ENCODE data around the gene TCEA3. TPM values are rescaled to one million over a fixed set of nuclear protein-coding genes. Genes with fewer than 3 reads are reported as not detected.

Gene TCEA3
- total and polyA plus RNA-seq, 10 of the 15 experiments (the other 5 are each of a cell fraction or from before 2014, with no cell fraction given), result 0.06 to 0.23 (median 0.08) TPM; not detected in 7

DNA sequence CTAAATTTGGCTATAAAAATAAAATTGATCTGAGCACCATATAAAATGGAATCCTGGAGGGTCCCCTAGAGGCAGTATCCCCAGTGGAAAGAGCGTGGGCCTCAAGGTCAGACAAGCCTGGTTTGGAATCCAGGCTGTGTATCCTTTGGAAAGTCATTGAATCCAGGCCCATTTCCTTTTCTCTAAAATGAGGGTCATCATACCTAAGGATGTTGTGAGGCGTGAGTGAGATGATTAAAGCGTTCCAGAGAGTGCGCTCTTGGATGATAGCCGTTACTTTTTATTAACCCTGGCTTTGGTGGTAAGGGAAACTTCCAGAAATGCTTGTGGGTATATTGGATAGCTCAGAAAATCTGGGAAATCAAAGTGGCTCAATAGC lies 54.2 kb downstream of the TCEA3 start:
- CTCF ChIA-PET, result no interaction called here
- H3K4me2 ChIP-seq (ENCODE audit: control insufficient read depth, insufficient read depth), result peak overlapping the region; percentile 88; the same call in 1 of the 2 replicates
- no peak for FAIRE-seq

More for the DNA sequence above, 54.2 kb downstream of the TCEA3 start:
- intact Hi-C loops (cut with micrococcal nuclease; ENCODE audit: unreplicated experiment) (no loop called here), in situ Hi-C loops (cut with MboI) (no loop called here)
- DNase-seq (ENCODE audit: low read depth, low spot score) (no peak), ATAC-seq (no peak)
- TF ChIP-seq MTA3 (IDR thresholded peaks at IDR 0.05; ENCODE audit: borderline replicate concordance, low read length) (no peak), JUNB (IDR thresholded peaks at IDR 0.05) (no peak)
- TF ChIP-seq, protein P1, sequence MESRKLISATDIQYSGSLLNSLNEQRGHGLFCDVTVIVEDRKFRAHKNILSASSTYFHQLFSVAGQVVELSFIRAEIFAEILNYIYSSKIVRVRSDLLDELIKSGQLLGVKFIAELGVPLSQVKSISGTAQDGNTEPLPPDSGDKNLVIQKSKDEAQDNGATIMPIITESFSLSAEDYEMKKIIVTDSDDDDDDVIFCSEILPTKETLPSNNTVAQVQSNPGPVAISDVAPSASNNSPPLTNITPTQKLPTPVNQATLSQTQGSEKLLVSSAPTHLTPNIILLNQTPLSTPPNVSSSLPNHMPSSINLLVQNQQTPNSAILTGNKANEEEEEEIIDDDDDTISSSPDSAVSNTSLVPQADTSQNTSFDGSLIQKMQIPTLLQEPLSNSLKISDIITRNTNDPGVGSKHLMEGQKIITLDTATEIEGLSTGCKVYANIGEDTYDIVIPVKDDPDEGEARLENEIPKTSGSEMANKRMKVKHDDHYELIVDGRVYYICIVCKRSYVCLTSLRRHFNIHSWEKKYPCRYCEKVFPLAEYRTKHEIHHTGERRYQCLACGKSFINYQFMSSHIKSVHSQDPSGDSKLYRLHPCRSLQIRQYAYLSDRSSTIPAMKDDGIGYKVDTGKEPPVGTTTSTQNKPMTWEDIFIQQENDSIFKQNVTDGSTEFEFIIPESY (IDR thresholded peaks at IDR 0.05), result no peak
- Histone ChIP-seq H3K27me3 (replicated peaks in 1 of 2; ENCODE audit: control insufficient read depth in 2 of 2, insufficient read depth in 2 of 2, low read length in 1 of 2) (no peaks in the 10 kb centered on the region), H3K36me3 (ENCODE audit: control insufficient read depth in 2 of 2, insufficient read depth in 2 of 2, low read length in 1 of 2) (no peaks in the 10 kb centered on the region), H3K27ac (ENCODE audit: control insufficient read depth, insufficient read depth) (no peak overlapping the region), H3K4me1 (ENCODE audit: control insufficient read depth, insufficient read depth, low read length) (no peaks in the 10 kb centered on the region), H4K20me1 (ENCODE audit: control insufficient read depth, insufficient read depth) (no peaks in the 10 kb centered on the region), H3K4me3 (0 out of 2 replicates have a peak overlapping the region, but pooled peaks have one; percentile 87), H2AFZ (ENCODE audit: control insufficient read depth, low read depth, low read length) (no peak overlapping the region), H3K9ac (ENCODE audit: control insufficient read depth, insufficient read depth, low read length) (no peak overlapping the region), H3K9me3 (replicated peaks; ENCODE audit: control insufficient read depth, insufficient read depth, low read length) (peaks cover 3% of the 10 kb centered on the region; the same call in 1 of the 3 replicates), H3K79me2 (ENCODE audit: control insufficient read depth, insufficient read depth, low read length) (peaks cover 2% of the 10 kb centered on the region; the same call in 1 of the 2 replicates)
- no TSS peak for BruUV-seq (replicated peaks)
- WGBS (ENCODE audit: insufficient coverage, insufficient replicate concordance, low lambda C conversion rate, missing lambda C conversion rate), result 97% methylated on average over 5 of the region's 5 CpGs
- SMC1A ChIA-PET (ENCODE audit: uncharacterized antibody, unreplicated experiment), result no interaction called here
- POLR2A ChIA-PET, result interaction anchor here (1.0 to 4.3 kb wide), 3 partner anchors 25 to 339 kb away, joined by 3 to 68 read pairs (median 6); partner anchors contain the start of gene HNRNPR
- RAD21 ChIA-PET (ENCODE audit: unreplicated experiment), result interaction anchor here (0.6 kb wide), 1 partner anchor 338 kb away, joined by 3 read pairs; no protein-coding TSS in a partner anchor
